A549 (cell line): Measurements from ENCODE around the gene SERTAD1. TPM values are rescaled to one million over a fixed set of nuclear protein-coding genes. Genes with fewer than 3 reads are reported as not detected.

Experiments used
- ATOH8 ChIP-seq: fragments of 250-450 bp; sonication (Bioruptor Pico); IDR thresholded peaks from 2 replicates; pipeline ENCODE4 v1.5.0; 2020; ENCODE audit warnings: low read depth, mild to moderate bottlenecking, moderate library complexity
- CHD2 ChIP-seq: fragments of 150-350 bp; IDR thresholded peaks from 2 replicates; pipeline ENCODE4 v1.6.1; 2014; ENCODE audit warnings: low read length; ENCODE audit not compliant: partially characterized antibody
- CHD4 ChIP-seq: fragments of 200-600 bp; sonication (generic); IDR thresholded peaks from 2 replicates; pipeline ENCODE4 v1.6.1; 2016; ENCODE audit warnings: antibody characterized with exemption, mild to moderate bottlenecking, borderline replicate concordance
- CTCF ChIP-seq: fragments of >200 bp; sonication (Bioruptor Twin); formaldehyde crosslinking; IDR thresholded peaks from 3 replicates; pipeline ENCODE4 v1.5.1; 2016
- E2F6 ChIP-seq: IDR thresholded peaks from 2 replicates; pipeline ENCODE4 v1.6.1; 2012; ENCODE audit warnings: low read depth, borderline replicate concordance
- EHF ChIP-seq: fragments of 250-450 bp; sonication (Bioruptor Pico); IDR thresholded peaks from 2 replicates; pipeline ENCODE4 v1.5.0; 2020; ENCODE audit warnings: mild to moderate bottlenecking
- EHMT2 ChIP-seq: fragments of 200-600 bp; sonication (generic); IDR thresholded peaks from 2 replicates; pipeline ENCODE4 v1.6.1; 2016; ENCODE audit warnings: antibody characterized with exemption, low read depth, mild to moderate bottlenecking, moderate library complexity
- ELK1 ChIP-seq: fragments of 150-350 bp; IDR thresholded peaks from 2 replicates; pipeline ENCODE4 v1.6.1; 2014; ENCODE audit warnings: low read depth, mild to moderate bottlenecking, low read length
- EP300 ChIP-seq, 2 experiments: fragments of >200 bp; sonication (Bioruptor Twin); formaldehyde crosslinking; IDR thresholded peaks; 2 replicates in 1 of 2; 3 replicates in 1 of 2; pipeline ENCODE4 v1.6.1; 2016 to 2017
- FOSL2 ChIP-seq, 2 experiments: fragments of 450-650 bp in 1 of 2; fragments of >200 bp in 1 of 2; sonication (Bioruptor Twin) in 1 of 2; formaldehyde crosslinking; IDR thresholded peaks; 2 replicates each; pipeline versions ENCODE4 v1.5.0 to v1.6.1; 2016 to 2020; ENCODE audit warnings: mild to moderate bottlenecking in 1 of 2, moderate library complexity in 1 of 2
- FOXS1 ChIP-seq: fragments of 250-450 bp; sonication (Bioruptor Pico); IDR thresholded peaks from 2 replicates; pipeline ENCODE4 v1.5.0; 2020; ENCODE audit warnings: mild to moderate bottlenecking, moderate library complexity
- HMGXB4 ChIP-seq: fragments of 250-450 bp; sonication (Bioruptor Pico); IDR thresholded peaks from 2 replicates; pipeline ENCODE4 v1.5.0; 2021; ENCODE audit warnings: mild to moderate bottlenecking, moderate library complexity, borderline replicate concordance
- HOXA7 ChIP-seq: fragments of 250-450 bp; sonication (Bioruptor Pico); IDR thresholded peaks from 2 replicates; pipeline ENCODE4 v1.5.0; 2020; ENCODE audit warnings: mild to moderate bottlenecking, moderate library complexity
- HOXB13 ChIP-seq: fragments of 250-450 bp; sonication (Bioruptor Pico); IDR thresholded peaks from 2 replicates; pipeline ENCODE4 v1.5.0; 2020; ENCODE audit warnings: low read depth, mild to moderate bottlenecking, moderate library complexity
- HOXB5 ChIP-seq: fragments of 250-450 bp; sonication (Bioruptor Pico); IDR thresholded peaks from 2 replicates; pipeline ENCODE4 v1.5.0; 2020; ENCODE audit warnings: mild to moderate bottlenecking, moderate library complexity
- JUN ChIP-seq, 2 experiments: fragments of >200 bp; sonication (Bioruptor Twin); formaldehyde crosslinking; IDR thresholded peaks; 2 replicates in 1 of 2; 3 replicates in 1 of 2; pipeline ENCODE4 v1.6.1; 2016 to 2017
- JUNB ChIP-seq: fragments of >200 bp; sonication (Bioruptor Twin); formaldehyde crosslinking; IDR thresholded peaks from 2 replicates; pipeline ENCODE4 v1.6.1; 2016
- MAZ ChIP-seq: fragments of 150-350 bp; IDR thresholded peaks from 2 replicates; pipeline ENCODE4 v1.6.1; 2014; ENCODE audit warnings: antibody characterized with exemption, low read depth, low read length, borderline replicate concordance
- PHF8 ChIP-seq: fragments of 200-600 bp; sonication (generic); IDR thresholded peaks from 2 replicates; pipeline ENCODE4 v1.6.1; 2016; ENCODE audit warnings: low read depth, mild to moderate bottlenecking, antibody characterized with exemption, moderate library complexity, borderline replicate concordance
- POLR2AphosphoS2 ChIP-seq: conservative IDR thresholded peaks from 2 replicates; pipeline ENCODE4 v1.6.1; 2012; ENCODE audit warnings: low read length, improper control_type of control experiment, inconsistent platforms
- RAD21 ChIP-seq, 2 experiments: fragments of >200 bp in 1 of 2; sonication (Bioruptor Twin) in 1 of 2; formaldehyde crosslinking in 1 of 2; IDR thresholded peaks in 1 of 2; conservative IDR thresholded peaks in 1 of 2; 2 replicates in 1 of 2; 3 replicates in 1 of 2; pipeline ENCODE4 v1.6.1; 2012 to 2018; ENCODE audit warnings: inconsistent platforms in 1 of 2
- RARB ChIP-seq: fragments of 250-450 bp; sonication (Bioruptor Pico); IDR thresholded peaks from 2 replicates; pipeline ENCODE4 v1.8.0; 2021; ENCODE audit warnings: mild to moderate bottlenecking, moderate library complexity
- RCOR1 ChIP-seq: fragments of 150-350 bp; IDR thresholded peaks from 2 replicates; pipeline ENCODE4 v1.6.1; 2014; ENCODE audit warnings: antibody characterized with exemption, low read length, low read depth
- RNF2 ChIP-seq: fragments of 200-600 bp; sonication (generic); IDR thresholded peaks from 2 replicates; pipeline ENCODE4 v1.6.1; 2016; ENCODE audit warnings: low read depth, mild to moderate bottlenecking, antibody characterized with exemption, moderate library complexity, borderline replicate concordance
- SMC3 ChIP-seq: fragments of >200 bp; sonication (Bioruptor Twin); formaldehyde crosslinking; IDR thresholded peaks from 3 replicates; pipeline ENCODE4 v1.6.1; 2018; ENCODE audit warnings: inconsistent platforms
- ZC3H11A ChIP-seq: fragments of 450-650 bp; IDR thresholded peaks from 2 replicates; pipeline ENCODE4 v1.6.1; 2014; ENCODE audit warnings: antibody characterized with exemption, mild to moderate bottlenecking
- ZNF302 ChIP-seq: fragments of 250-450 bp; sonication (Bioruptor Pico); IDR thresholded peaks from 2 replicates; pipeline ENCODE4 v1.9.0; 2021; ENCODE audit warnings: inconsistent platforms, mild to moderate bottlenecking, moderate library complexity
- ZSCAN20 ChIP-seq: fragments of 250-450 bp; sonication (Bioruptor Pico); IDR thresholded peaks from 2 replicates; pipeline ENCODE4 v1.8.0; 2022; ENCODE audit warnings: mild to moderate bottlenecking, moderate library complexity
- polyA plus RNA-seq, 4 experiments: library from polyadenylated mRNA; depleted of rRNA in 3 of 4; stranded (reverse); fragments of >200 nt; fragmentation: RNase III in 1 of 4; extraction: RNeasy Plus Mini Kit Qiagen cat#74134 plus additional on column Dnase treatment in 1 of 4; gene quantifications; 2 replicates in 3 of 4; 3 replicates in 1 of 4; pipeline ENCODE4 v1.2.3, GENCODE V29; 2011 to 2017
- TF ChIP-seq, protein P1 (sequence below): fragments of 200-600 bp; sonication (generic); IDR thresholded peaks from 2 replicates; pipeline ENCODE4 v1.6.1; 2016; ENCODE audit warnings: antibody characterized with exemption, mild to moderate bottlenecking, moderate library complexity

SERTAD1 gene
- polyA plus RNA-seq, 2 of the 4 experiments (the other 2 are of a cell fraction), result 10.7 to 13.6 TPM

GRCh38 chr19:40420766-40421765 is 4.7 kb downstream of the SERTAD1 start (continued):
- TF ChIP-seq PHF8 (peak; percentile 92), JUNB (no peak), ZC3H11A (no peak), ELK1 (peak; percentile 99), CHD4 (no peak), FOSL2 (IDR thresholded peaks at IDR 0.05) (0 out of 2 replicates have a peak, but pooled peaks have one; percentile 4), FOSL2 (CRISPR knock-in tag; IDR thresholded peaks at IDR 0.05) (peak; percentile 86), RNF2 (no peak), RAD21 (conservative IDR thresholded peaks at IDR 0.05 in 1 of 2, IDR thresholded peaks at IDR 0.05 in 1 of 2) (peak; percentile 67 to 85), ZNF302 (no peak), HOXB5 (CRISPR knock-in tag) (peak; percentile 67), FOXS1 (no peak), HOXB13 (peak; percentile 68; the same call in 1 of the 2 replicates), E2F6 (peak; percentile 72; the same call in 1 of the 2 replicates), SMC3 (peak; percentile 98), EHMT2 (no peak), POLR2AphosphoS2 (peak; percentile 97), EHF (peak; percentile 80), ATOH8 (CRISPR knock-in tag) (peak; percentile 87), MAZ (peak; percentile 98), HOXA7 (CRISPR knock-in tag) (peak; percentile 95; the same call in 1 of the 2 replicates), EP300 (IDR thresholded peaks at IDR 0.05) (no peak), ZSCAN20 (CRISPR knock-in tag) (no peak), HMGXB4 (CRISPR knock-in tag) (peak; percentile 98), RARB (peak; percentile 70), CHD2 (peak; percentile 37), CTCF (peak; percentile 99), RCOR1 (no peak), JUN (IDR thresholded peaks at IDR 0.05) (peak; percentile 93 to 97; a peak in 4 of 5 replicates)
- TF ChIP-seq, protein P1, sequence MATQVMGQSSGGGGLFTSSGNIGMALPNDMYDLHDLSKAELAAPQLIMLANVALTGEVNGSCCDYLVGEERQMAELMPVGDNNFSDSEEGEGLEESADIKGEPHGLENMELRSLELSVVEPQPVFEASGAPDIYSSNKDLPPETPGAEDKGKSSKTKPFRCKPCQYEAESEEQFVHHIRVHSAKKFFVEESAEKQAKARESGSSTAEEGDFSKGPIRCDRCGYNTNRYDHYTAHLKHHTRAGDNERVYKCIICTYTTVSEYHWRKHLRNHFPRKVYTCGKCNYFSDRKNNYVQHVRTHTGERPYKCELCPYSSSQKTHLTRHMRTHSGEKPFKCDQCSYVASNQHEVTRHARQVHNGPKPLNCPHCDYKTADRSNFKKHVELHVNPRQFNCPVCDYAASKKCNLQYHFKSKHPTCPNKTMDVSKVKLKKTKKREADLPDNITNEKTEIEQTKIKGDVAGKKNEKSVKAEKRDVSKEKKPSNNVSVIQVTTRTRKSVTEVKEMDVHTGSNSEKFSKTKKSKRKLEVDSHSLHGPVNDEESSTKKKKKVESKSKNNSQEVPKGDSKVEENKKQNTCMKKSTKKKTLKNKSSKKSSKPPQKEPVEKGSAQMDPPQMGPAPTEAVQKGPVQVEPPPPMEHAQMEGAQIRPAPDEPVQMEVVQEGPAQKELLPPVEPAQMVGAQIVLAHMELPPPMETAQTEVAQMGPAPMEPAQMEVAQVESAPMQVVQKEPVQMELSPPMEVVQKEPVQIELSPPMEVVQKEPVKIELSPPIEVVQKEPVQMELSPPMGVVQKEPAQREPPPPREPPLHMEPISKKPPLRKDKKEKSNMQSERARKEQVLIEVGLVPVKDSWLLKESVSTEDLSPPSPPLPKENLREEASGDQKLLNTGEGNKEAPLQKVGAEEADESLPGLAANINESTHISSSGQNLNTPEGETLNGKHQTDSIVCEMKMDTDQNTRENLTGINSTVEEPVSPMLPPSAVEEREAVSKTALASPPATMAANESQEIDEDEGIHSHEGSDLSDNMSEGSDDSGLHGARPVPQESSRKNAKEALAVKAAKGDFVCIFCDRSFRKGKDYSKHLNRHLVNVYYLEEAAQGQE, result peak; percentile 21; the same call in 1 of the 2 replicates
